WI38 (cell line): ENCODE data around the gene KPNA4.

Experiments used
- H3K4me3 ChIP-seq: 2 replicates; pipeline ENCODE4 v1.5.1; 2011; ENCODE audit warnings: low read depth, mild to moderate bottlenecking, control low read depth, low read length
- CTCF ChIP-seq: IDR thresholded peaks from 2 replicates; pipeline ENCODE4 v1.5.1; 2012; ENCODE audit warnings: low read depth, mild to moderate bottlenecking, control low read depth, low read length

Gene KPNA4

GRCh38 chr3:160565442-160566403 is at the start of gene KPNA4:
Gene KPNA4, minus strand, starts transcription at chr3:160565571. Its CDS starts 289 bp downstream, at chr3:160565282.
- peak within 1 kb of the TSS; percentile 88 for H3K4me3 ChIP-seq

GRCh38 chr3:160613661-160614060 is 48.3 kb upstream of the KPNA4 start:
- TF ChIP-seq CTCF, result no peak
- no peak overlapping the region for H3K4me3 ChIP-seq

More at GRCh38 chr3:160565442-160566403, at the start of gene KPNA4:
- no peak for TF ChIP-seq CTCF

GRCh38 chr3:160612386-160613075 is 47.2 kb upstream of the KPNA4 start:
- no peak overlapping the region for H3K4me3 ChIP-seq
- no peak for TF ChIP-seq CTCF

GRCh38 chr3:160611141-160611540 is 45.8 kb upstream of the KPNA4 start:
- TF ChIP-seq CTCF, result no peak

GRCh38 chr3:160608870-160609269 is 43.5 kb upstream of the KPNA4 start:
- no peak for TF ChIP-seq CTCF

More at GRCh38 chr3:160611141-160611540, 45.8 kb upstream of the KPNA4 start:
- H3K4me3 ChIP-seq, result no peak overlapping the region

GRCh38 chr3:160607826-160608225 is 42.5 kb upstream of the KPNA4 start:
- no peak overlapping the region for H3K4me3 ChIP-seq
- TF ChIP-seq CTCF, result no peak

More at GRCh38 chr3:160608870-160609269, 43.5 kb upstream of the KPNA4 start:
- H3K4me3 ChIP-seq, result no peak overlapping the region
